Neural crest cell (in vitro differentiated cells): ENCODE measurements around the gene GRAP2. TPM values are rescaled to one million over a fixed set of nuclear protein-coding genes. Genes with fewer than 3 reads are reported as not detected.
"Not testable (repeated sequence)": the region's sequence is repeated elsewhere in the genome, so short reads cannot be mapped to it uniquely, and the experiment has no call there.

Experiments
- DNase-seq: peaks from one replicate; pipeline ENCODE4 v3.0.0; 2021; ENCODE audit warnings: low read depth, mixed read lengths, low spot score
- H3K27ac Mint-ChIP-seq: one replicate; pipeline ENCODE4 v1.8.0; 2021; ENCODE audit warnings: mild to moderate bottlenecking, mixed read lengths; ENCODE audit not compliant: unreplicated experiment
- H3K27me3 Mint-ChIP-seq: 2 replicates; pipeline ENCODE4 v1.8.0; 2021; ENCODE audit warnings: low read depth, mild to moderate bottlenecking, mixed read lengths
- H3K36me3 Mint-ChIP-seq: 2 replicates; pipeline ENCODE4 v1.8.0; 2021; ENCODE audit warnings: low read depth, mild to moderate bottlenecking, mixed read lengths
- H3K4me1 Mint-ChIP-seq: 2 replicates; pipeline ENCODE4 v1.8.0; 2021; ENCODE audit warnings: mixed read lengths
- H3K4me3 Mint-ChIP-seq: one replicate; pipeline ENCODE4 v1.8.0; 2021; ENCODE audit warnings: mild to moderate bottlenecking, mixed read lengths
- H3K9me3 Mint-ChIP-seq: 2 replicates; pipeline ENCODE4 v1.8.0; 2021; ENCODE audit warnings: mixed read lengths
- CTCF ChIP-seq: fragments of 200-600 bp; sonication (generic); conservative IDR thresholded peaks from 2 replicates; pipeline ENCODE4 v1.5.0; 2021; ENCODE audit warnings: antibody characterized with exemption, mild to moderate bottlenecking
- total RNA-seq: library from RNA; stranded (reverse); gene quantifications from 2 replicates; pipeline ENCODE4 v1.2.1, GENCODE V29; 2021

Gene GRAP2
- total RNA-seq, 1 donor from 2014 or later, result 0.12 TPM

- Mint-ChIP-seq H3K9me3 (no peaks in the 10 kb centered on the region), H3K27ac (no peak overlapping the region), H3K4me3 (no peak overlapping the region), H3K4me1 (peaks cover 12% of the 10 kb centered on the region), H3K27me3 (peaks cover 50% of the 10 kb centered on the region), H3K36me3 (no peaks in the 10 kb centered on the region)
- TF ChIP-seq CTCF, result no peak
- no peak for DNase-seq
Observed at GRCh38 chr22:39991159-39991860, 90.4 kb downstream of the GRAP2 start.

GRCh38 chr22:39992088-39992826, 91.4 kb downstream of the GRAP2 start:
- Mint-ChIP-seq H3K9me3 (no peaks in the 10 kb centered on the region), H3K27ac (no peak overlapping the region), H3K36me3 (no peaks in the 10 kb centered on the region), H3K27me3 (peaks cover 58% of the 10 kb centered on the region), H3K4me3 (no peak overlapping the region), H3K4me1 (peaks cover 22% of the 10 kb centered on the region)
- no peak for TF ChIP-seq CTCF
- DNase-seq, result no peak

- DNase-seq, H3K36me3 Mint-ChIP-seq, H3K9me3 Mint-ChIP-seq, H3K27ac Mint-ChIP-seq, H3K4me3 Mint-ChIP-seq: not testable (repeated sequence)
- H3K27me3 Mint-ChIP-seq, result peaks cover 58% of the 10 kb centered on the region
- peaks cover 28% of the 10 kb centered on the region for H3K4me1 Mint-ChIP-seq
Observed at GRCh38 chr22:39992894-39993293, 92.0 kb downstream of the GRAP2 start.

- no peak for TF ChIP-seq CTCF
- peaks cover 40% of the 10 kb centered on the region for H3K4me1 Mint-ChIP-seq
Observed at GRCh38 chr22:39994041-39994565, 93.2 kb downstream of the GRAP2 start.

GRCh38 chr22:39994566-39995392, 93.9 kb downstream of the GRAP2 start, which contains the start of gene FAM83F:
TSS of gene FAM83F (plus strand) at chr22:39994954. CDS start at chr22:39995043, 89 bp downstream.
- Mint-ChIP-seq H3K4me3 (no peak within 1 kb of the TSS), H3K36me3 (no peaks in the 10 kb centered on the region), H3K9me3 (no peaks in the 10 kb centered on the region), H3K4me1 (peaks cover 47% of the 10 kb centered on the region), H3K27ac (no peak within 1 kb of the TSS), H3K27me3 (peaks cover 50% of the 10 kb centered on the region)
- TF ChIP-seq CTCF, result no peak
- no peak for DNase-seq

More at GRCh38 chr22:39994041-39994565, 93.2 kb downstream of the GRAP2 start:
- H3K36me3 Mint-ChIP-seq, result no peaks in the 10 kb centered on the region
- H3K9me3 Mint-ChIP-seq, result no peaks in the 10 kb centered on the region
- peaks cover 54% of the 10 kb centered on the region for H3K27me3 Mint-ChIP-seq
- H3K27ac Mint-ChIP-seq, result no peak overlapping the region
- H3K4me3 Mint-ChIP-seq, result no peak overlapping the region
- no peak for DNase-seq
